ENCODE data around the gene MLH1.
"Not testable (repeated sequence)": the region's sequence is repeated elsewhere in the genome, so short reads cannot be mapped to it uniquely, and the experiment has no call there.

Gene MLH1

DNA sequence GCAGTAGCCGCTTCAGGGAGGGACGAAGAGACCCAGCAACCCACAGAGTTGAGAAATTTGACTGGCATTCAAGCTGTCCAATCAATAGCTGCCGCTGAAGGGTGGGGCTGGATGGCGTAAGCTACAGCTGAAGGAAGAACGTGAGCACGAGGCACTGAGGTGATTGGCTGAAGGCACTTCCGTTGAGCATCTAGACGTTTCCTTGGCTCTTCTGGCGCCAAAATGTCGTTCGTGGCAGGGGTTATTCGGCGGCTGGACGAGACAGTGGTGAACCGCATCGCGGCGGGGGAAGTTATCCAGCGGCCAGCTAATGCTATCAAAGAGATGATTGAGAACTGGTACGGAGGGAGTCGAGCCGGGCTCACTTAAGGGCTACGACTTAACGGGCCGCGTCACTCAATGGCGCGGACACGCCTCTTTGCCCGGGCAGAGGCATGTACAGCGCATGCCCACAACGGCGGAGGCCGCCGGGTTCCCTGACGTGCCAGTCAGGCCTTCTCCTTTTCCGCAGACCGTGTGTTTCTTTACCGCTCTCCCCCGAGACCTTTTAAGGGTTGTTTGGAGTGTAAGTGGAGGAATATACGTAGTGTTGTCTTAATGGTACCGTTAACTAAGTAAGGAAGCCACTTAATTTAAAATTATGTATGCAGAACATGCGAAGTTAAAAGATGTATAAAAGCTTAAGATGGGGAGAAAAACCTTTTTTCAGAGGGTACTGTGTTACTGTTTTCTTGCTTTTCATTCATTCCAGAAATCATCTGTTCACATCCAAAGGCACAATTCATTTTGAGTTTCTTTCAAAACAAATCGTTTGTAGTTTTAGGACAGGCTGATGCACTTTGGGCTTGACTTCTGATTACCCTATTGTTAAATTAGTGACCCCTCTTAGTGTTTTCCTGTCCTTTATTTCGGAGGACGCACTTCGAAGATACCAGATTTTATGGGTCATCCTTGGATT, at the start of gene MLH1:
Gene MLH1, plus strand, starts transcription at position 193 of the 958 bp plus-strand sequence. Its CDS starts 30 bp downstream, at position 223.
- DNase-seq (ENCODE audit: low read depth in 1 of 2, low spot score in 1 of 2) = peak; percentile 89 to 96

DNA sequence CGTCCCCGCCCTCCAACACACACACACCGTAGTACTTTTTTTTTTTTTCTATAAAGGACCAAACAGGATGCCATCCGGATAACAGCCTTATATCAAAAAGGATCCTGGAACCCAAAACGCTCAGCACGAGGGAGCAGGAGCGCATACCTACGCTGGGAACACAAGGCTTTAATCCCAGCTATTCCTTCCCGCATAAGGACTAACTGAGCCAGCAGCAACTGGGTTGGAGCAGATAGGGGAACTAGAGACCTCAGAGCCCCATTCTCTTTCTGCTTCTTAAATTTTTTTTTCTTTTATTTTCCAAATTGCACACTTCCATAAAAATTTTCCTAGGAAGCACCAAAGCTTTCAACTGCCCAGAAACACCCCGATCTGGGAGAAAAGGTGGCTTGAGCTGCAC, 49.7 kb upstream of the MLH1 start:
- DNase-seq (ENCODE audit: low read depth in 1 of 2, low spot score in 1 of 2) = no peak

DNA sequence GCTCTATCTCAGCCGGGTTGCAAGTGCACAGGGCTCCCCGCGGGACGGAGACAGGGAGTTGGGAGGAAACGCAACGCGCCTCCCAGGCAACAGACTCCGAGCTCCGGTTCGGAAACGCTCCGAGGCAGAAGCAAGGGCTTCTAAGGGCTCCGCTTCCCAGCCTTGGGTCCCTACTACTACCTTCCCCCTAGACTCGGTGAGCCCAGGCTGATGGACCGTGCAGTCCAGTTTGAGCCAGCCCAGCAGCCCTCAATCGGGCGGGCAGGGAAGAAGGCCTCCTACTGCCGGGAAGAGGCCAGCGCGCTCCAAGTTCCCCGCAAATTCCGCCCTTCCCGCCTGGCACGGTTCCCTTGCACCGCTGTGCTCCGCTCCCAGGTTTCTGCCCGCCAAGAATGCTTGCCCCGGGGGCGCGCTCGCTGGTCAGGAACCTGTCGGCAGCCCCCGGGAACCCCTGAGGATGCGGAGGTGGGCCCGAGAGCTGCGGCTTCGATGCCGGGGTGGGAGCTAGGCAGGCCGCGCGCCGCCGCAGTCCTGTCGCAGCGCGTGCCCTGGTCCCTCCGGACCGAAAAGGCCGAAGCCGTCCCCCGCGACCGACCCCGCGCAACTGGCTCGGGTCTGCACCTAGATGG, 49.2 kb upstream of the MLH1 start:
- peak in 1 of 2 donors; percentile 35 for DNase-seq (ENCODE audit: low read depth in 1 of 2, low spot score in 1 of 2)

DNA sequence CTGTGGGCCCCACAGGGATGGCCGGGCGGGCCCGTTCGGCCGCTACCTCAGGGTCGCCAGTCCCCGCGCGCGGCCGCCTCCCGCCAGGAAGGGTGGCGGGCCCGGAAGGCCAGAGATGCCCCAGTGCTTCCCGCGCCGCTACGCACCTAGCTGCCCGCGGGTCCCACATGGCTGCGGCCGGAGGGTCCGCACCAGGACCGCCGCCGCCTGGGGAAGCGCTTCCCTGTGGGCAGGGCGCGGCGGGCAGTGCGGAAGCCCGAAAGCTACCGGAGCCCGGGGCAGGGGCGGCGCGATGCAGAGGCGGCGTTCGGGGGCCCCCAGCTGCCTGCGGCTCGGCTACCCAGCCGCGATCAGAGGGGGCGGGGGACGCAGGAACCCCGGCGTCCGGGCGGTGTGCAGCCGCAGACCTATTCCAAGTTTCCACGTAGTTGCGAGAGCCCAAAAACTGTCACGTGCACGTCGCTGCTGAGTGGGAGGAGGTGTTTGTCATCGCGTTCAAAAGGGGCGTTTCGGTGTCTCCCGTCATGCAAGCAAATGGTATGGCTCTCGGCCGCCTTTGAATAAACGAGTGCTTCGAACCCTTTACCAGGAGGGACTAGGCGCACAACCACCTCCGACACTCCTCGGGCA, 48.6 kb upstream of the MLH1 start, which contains the start of gene TRANK1:
Gene TRANK1, minus strand, starts transcription at position 414 of the 630 bp plus-strand sequence. Its CDS starts 245 bp downstream, at position 169.
- DNase-seq (ENCODE audit: low read depth in 1 of 2, low spot score in 1 of 2) = peak; percentile 55 to 71

DNA sequence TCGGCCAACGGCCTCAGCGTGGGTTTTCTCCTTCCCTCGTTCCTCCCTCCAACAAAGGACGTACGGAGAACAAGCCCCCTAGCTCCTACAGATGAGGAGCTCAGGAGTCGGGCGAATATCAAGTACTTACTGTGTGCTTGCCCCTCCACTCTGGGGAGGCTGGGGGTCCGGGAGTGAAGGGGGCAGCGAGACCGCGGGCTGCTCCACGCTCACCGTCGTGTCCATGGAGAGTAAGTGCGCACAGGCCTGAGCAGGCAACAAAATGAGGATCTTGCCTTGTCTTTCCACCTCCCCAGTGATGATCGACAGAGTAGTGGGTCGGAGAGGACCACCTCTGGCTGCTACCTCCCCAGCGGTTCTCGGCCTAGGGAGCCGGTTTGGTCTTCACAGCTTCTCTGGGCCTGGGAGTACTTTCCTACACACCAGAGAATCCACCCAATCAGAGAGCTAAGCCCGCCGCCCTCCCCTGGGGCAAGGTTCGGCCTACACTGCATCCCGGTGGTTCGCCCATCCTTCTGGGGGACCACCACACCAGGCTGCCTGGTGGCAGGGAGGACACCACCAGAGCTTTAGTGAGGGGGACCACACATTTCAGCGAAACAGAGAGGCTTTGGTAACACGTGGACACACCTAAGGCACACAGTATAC, 47.9 kb upstream of the MLH1 start:
- no peak for DNase-seq (ENCODE audit: low read depth in 1 of 2, low spot score in 1 of 2)

GRCh38 chr3:36947814-36948213, 45.5 kb upstream of the MLH1 start:
- not testable (repeated sequence) for DNase-seq (ENCODE audit: low read depth in 1 of 2, low spot score in 1 of 2)

DNA sequence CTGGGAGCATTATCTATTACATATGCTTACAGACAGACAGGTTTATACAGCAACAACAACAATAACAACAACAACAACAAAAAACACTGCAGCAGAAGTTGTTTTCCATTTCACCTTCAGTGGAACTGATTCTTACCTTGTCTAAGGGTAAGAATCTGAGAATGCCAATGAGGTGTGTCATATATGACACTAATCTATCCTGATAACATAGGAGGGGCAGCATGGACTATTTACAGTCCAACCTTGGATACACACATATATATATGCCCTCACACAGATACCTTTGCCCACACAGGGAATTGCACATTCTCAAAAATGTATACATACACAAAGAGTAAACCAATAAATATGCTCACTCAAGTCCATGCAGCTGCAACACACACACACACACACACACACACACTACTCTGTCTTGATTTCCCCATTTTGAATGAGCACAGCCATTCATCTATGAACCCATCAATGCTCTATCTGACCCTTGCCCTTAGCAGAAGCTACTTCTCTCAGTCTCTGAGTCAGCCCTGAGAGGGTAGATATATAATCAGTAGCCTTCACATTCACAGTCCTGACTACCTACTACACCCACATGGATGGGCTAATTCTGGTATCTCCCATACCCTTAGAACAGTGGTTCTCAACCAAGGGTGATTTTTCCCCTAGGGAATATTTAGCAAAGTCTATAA, 38.7 kb upstream of the MLH1 start:
- no peak for DNase-seq (ENCODE audit: low read depth in 1 of 2, low spot score in 1 of 2)

GRCh38 chr3:36956155-36956554, 37.2 kb upstream of the MLH1 start:
- no peak for DNase-seq (ENCODE audit: low read depth in 1 of 2, low spot score in 1 of 2)

DNA sequence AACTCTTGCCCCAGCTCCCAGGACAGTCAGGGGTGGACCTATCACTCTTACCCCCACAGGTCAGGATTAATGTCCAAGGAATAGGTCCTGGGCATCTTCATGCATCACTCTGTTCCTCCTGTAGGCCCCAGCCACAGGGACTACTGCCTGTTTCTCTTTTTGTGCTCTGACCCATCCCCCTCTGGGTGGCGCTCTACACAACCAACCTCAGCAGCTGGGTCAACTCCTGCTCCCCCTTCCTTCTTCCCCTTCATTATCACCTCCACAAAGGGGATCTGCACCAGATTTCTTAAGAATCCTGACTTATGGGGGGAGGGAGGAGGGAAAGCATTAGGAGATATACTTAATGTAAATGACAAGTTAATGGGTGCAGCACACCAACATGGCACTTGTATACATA, 36.3 kb upstream of the MLH1 start:
- DNase-seq (ENCODE audit: low read depth in 1 of 2, low spot score in 1 of 2) = no peak

GRCh38 chr3:36957862-36958686, 35.2 kb upstream of the MLH1 start:
- DNase-seq (ENCODE audit: low read depth in 1 of 2, low spot score in 1 of 2) = no peak

- DNase-seq (ENCODE audit: low read depth in 1 of 2, low spot score in 1 of 2) = no peak
These were observed 33.5 kb upstream of the MLH1 start for GRCh38 chr3:36959821-36960220.

DNA sequence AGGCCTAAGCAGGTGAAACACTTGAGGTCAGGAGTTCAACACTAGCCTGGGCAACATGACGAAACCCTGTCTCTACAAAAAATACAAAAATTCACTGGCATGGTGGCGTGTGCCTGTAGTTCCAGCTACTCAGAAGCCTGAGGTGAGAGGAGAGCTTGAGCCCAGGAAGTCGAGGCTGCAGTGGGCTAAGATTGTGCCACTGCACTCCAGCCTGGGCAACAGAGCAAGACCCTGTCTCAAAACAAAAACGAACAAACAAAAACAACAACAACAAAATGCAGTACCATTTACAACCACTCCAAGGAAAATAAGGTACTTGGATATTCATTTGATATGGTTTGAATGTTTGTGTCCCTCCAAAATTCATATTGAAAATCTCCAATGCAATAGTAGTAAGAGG, 32.8 kb upstream of the MLH1 start:
- no peak for DNase-seq (ENCODE audit: low read depth in 1 of 2, low spot score in 1 of 2)

DNA sequence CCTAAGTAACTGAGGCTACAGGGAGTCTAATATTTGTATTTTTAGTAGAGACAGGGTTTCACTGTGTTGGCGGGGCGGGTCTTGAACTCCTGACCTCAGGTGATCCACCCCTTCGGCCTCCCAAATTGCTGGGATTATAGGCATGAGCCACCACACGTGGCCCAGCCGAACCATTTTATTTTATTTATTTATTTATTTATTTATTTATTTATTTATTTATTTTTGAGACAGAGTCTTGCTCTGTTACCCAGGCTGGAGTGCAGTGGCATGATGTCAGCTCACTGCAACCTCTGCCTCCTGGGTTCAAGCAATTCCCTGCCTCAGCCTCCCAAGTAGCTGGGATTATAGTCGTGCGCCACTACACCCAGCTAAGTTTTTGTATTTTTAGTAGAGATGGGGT, 30.3 kb upstream of the MLH1 start:
- not testable (repeated sequence) for DNase-seq (ENCODE audit: low read depth in 1 of 2, low spot score in 1 of 2)

GRCh38 chr3:36964331-36964730, 29.0 kb upstream of the MLH1 start:
- no peak for DNase-seq (ENCODE audit: low read depth in 1 of 2, low spot score in 1 of 2)

GRCh38 chr3:36964817-36965216, 28.5 kb upstream of the MLH1 start:
- no peak for DNase-seq (ENCODE audit: low read depth in 1 of 2, low spot score in 1 of 2)

DNA sequence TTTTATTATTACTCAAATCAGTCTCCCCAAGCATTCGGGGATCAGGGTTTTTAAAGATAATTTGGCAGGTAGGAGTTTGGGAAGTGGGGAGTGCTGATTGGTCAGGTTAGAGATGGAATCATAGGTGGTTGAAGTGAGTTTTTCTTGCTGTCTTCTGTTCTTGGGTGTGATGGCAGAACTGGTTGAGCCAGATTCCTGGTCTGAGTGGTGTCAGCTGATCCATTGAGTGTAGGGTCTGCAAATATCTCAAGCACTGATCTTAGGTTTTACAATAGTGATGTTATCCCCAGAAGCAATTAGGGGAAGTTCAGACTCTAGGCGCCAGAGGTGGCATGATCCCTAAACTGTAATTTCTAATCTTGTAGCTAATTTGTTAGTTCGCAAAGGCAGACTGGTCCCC, 27.9 kb upstream of the MLH1 start:
- no peak for DNase-seq (ENCODE audit: low read depth in 1 of 2, low spot score in 1 of 2)

DNA sequence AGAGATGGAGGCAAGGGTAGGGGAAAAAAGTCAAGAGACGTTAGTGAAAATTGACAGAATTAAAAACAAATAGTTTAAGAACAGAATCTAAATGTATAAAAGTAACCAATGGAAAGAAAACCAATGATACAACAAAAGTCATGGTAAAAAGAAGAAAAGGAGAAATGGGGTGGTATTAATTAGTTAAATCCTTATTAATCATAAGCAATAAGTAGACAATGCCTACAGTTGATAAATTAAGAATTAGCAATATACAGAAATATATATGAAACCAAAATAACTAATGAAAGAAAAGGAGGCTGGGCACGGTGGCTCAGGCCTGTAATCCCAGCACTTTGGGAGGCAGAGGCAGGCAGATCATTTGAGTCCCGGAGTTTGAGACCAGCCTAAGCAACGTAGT, 24.2 kb upstream of the MLH1 start:
- no peak for DNase-seq (ENCODE audit: low read depth in 1 of 2, low spot score in 1 of 2)

DNA sequence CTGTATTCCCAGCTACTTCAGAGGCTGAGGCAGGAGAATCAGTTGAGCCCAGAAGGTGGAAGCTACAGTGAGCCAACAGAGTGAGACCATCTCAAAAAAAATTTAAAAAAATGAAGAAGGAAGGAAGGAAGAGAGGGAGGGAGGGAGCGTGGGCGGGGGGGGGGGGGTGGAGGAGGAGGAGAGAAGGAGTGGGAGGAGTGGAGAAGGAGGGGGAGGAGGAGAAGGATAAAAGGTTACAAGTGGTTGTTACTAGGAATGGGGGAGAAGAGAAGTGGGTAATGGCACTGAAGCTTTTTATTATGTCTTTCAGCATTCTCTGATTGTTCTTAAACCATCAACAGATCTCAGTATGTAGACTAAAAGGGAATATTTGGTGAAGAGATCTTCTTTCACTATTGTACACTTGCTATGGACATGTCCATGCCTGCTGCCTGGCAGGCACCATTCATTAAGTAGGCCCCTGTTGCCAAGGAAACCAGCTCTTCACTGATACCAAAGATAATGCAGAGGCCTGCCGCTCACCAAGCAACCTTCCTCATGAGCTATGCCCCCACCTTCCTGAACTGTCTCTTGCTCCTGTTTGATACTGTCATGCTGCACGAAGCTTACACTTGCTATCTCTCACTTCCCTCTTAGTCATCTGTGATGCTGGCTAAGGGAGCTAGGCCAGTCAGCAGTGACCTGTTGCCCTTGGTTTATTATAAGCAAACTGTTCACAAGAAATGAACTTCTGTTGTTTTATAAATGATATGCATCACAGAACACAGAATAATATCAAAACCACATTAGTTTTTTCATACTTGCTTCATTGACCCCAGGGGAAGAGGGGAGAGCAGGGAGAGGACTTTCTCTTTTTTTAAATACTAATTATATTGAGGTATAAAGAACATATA, 23.5 kb upstream of the MLH1 start:
- no peak for DNase-seq (ENCODE audit: low read depth in 1 of 2, low spot score in 1 of 2)

DNA sequence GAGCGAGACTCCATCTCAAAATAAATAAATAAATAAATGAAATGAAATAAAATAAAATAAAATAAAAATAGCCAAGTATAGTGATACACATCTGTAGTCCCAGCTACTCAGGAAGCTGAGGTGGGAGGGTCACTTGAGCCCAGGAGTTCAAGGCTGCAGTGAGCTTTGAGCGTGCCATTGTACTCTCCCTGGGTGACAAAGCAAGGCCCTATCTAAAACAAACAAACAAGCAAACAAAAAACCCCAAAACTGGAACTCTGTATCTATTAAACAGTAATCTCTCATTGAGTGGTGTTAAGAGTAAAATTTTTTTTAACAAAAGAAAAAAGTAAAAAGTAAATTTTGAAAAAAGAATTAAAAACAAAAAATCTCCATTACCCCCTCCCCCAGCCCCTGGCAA, 21.2 kb upstream of the MLH1 start:
- no peak for DNase-seq (ENCODE audit: low read depth in 1 of 2, low spot score in 1 of 2)
